NCI-H460 (cell line): ENCODE data around the gene PROSER2. TPM values are rescaled to one million over a fixed set of nuclear protein-coding genes. Genes with fewer than 3 reads are reported as not detected.

Experiments used
- DNase-seq: peaks from one replicate; pipeline ENCODE4 v3.0.0-alpha.2; 2016; ENCODE audit warnings: low read depth; ENCODE audit errors: extremely low read depth
- total RNA-seq: library from RNA; depleted of rRNA; stranded (reverse); fragments of >200 nt; shearing (Covaris generic); gene quantifications from 2 replicates; pipeline ENCODE4 v1.2.3, GENCODE V29; 2014

Gene PROSER2
- total RNA-seq, 1 experiment from 2014 or later, result 7.2 TPM

GRCh38 chr10:11798845-11799735 lies 24.1 kb upstream of the PROSER2 start:
- no peak for DNase-seq

GRCh38 chr10:11799736-11800080 lies 23.4 kb upstream of the PROSER2 start:
- no peak for DNase-seq

GRCh38 chr10:11804336-11804735 lies 18.8 kb upstream of the PROSER2 start:
- DNase-seq, result no peak

- DNase-seq, result no peak
Observed at GRCh38 chr10:11805792-11806191, 17.4 kb upstream of the PROSER2 start.

GRCh38 chr10:11806706-11807105 lies 16.4 kb upstream of the PROSER2 start:
- DNase-seq, result no peak

GRCh38 chr10:11808808-11809207 lies 14.3 kb upstream of the PROSER2 start:
- no peak for DNase-seq

- DNase-seq, result no peak
Observed at GRCh38 chr10:11810313-11810766, 12.8 kb upstream of the PROSER2 start.

- no peak for DNase-seq
Observed at GRCh38 chr10:11810973-11811372, 12.2 kb upstream of the PROSER2 start.

- no peak for DNase-seq
Observed at GRCh38 chr10:11813177-11813576, 10.0 kb upstream of the PROSER2 start.

GRCh38 chr10:11813855-11814567 lies 9.1 kb upstream of the PROSER2 start:
- DNase-seq, result no peak

- DNase-seq, result no peak
Observed at GRCh38 chr10:11819027-11819426, 4.1 kb upstream of the PROSER2 start.

- DNase-seq, result no peak
Observed at GRCh38 chr10:11822026-11822756, 965 bp upstream of the PROSER2 start.

- no peak for DNase-seq
Observed at GRCh38 chr10:11822809-11823121, 391 bp upstream of the PROSER2 start.

GRCh38 chr10:11823989-11824346 lies 812 bp downstream of the PROSER2 start:
- no peak for DNase-seq

- no peak for DNase-seq
Observed at GRCh38 chr10:11824376-11824775, 1.2 kb downstream of the PROSER2 start.

- DNase-seq, result no peak
Observed at GRCh38 chr10:11824825-11825224, 1.7 kb downstream of the PROSER2 start.

GRCh38 chr10:11825796-11826414 lies 2.7 kb downstream of the PROSER2 start:
- DNase-seq, result no peak

GRCh38 chr10:11827006-11827405 lies 3.9 kb downstream of the PROSER2 start:
- no peak for DNase-seq

- no peak for DNase-seq
Observed at GRCh38 chr10:11827414-11827813, 4.3 kb downstream of the PROSER2 start.

- DNase-seq, result no peak
Observed at GRCh38 chr10:11828682-11829284, 5.6 kb downstream of the PROSER2 start.
